ENCODE results near the gene YPEL5.

Gene YPEL5

GRCh38 chr2:30148850-30149249 is 2.0 kb downstream of the YPEL5 start:
- H3K9ac ChIP-seq = no peak overlapping the region
- peak overlapping the region; percentile 99; the same call in 1 of the 2 replicates for H3K27ac ChIP-seq
- peak overlapping the region; percentile 97 for H3K4me2 ChIP-seq
- peaks cover 42% of the 10 kb centered on the region for H3K4me1 ChIP-seq
- no peaks in the 10 kb centered on the region for H3K27me3 ChIP-seq
- H3K36me3 ChIP-seq = peaks cover 9% of the 10 kb centered on the region; the same call in 1 of the 2 replicates
- peaks cover 60% of the 10 kb centered on the region for H4K20me1 ChIP-seq
- H3K4me3 ChIP-seq = peak overlapping the region; percentile 99; the same call in 1 of the 2 replicates
- no peak for TF ChIP-seq Cebpa-rat (IDR thresholded peaks at IDR 0.05)
- no peaks in the 10 kb centered on the region for H3K9me3 ChIP-seq

- H3K9ac ChIP-seq = no peak overlapping the region
- H3K9me3 ChIP-seq = no peaks in the 10 kb centered on the region
- TF ChIP-seq Cebpa-rat (IDR thresholded peaks at IDR 0.05) = peak; percentile 83
- peak overlapping the region; percentile 2; the same call in 1 of the 2 replicates for H3K4me3 ChIP-seq
- peaks cover 42% of the 10 kb centered on the region for H3K4me1 ChIP-seq
- H3K27ac ChIP-seq = no peak overlapping the region
- H3K36me3 ChIP-seq = peaks cover 16% of the 10 kb centered on the region; the same call in 1 of the 2 replicates
- peaks cover 66% of the 10 kb centered on the region for H4K20me1 ChIP-seq
- no peaks in the 10 kb centered on the region for H3K27me3 ChIP-seq
- H3K4me2 ChIP-seq = peak overlapping the region; percentile 97
Observed at GRCh38 chr2:30149513-30149912, 2.7 kb downstream of the YPEL5 start.

- H3K4me1 ChIP-seq = peaks cover 42% of the 10 kb centered on the region
- no peak for TF ChIP-seq Cebpa-rat (IDR thresholded peaks at IDR 0.05)
- H3K4me2 ChIP-seq = peak overlapping the region; percentile 97
- H3K9ac ChIP-seq = no peak overlapping the region
- peaks cover 20% of the 10 kb centered on the region; the same call in 1 of the 2 replicates for H3K36me3 ChIP-seq
- peak overlapping the region; percentile 2; the same call in 1 of the 2 replicates for H3K4me3 ChIP-seq
- no peak overlapping the region for H3K27ac ChIP-seq
- H4K20me1 ChIP-seq = peaks cover 71% of the 10 kb centered on the region
- no peaks in the 10 kb centered on the region for H3K27me3 ChIP-seq
- H3K9me3 ChIP-seq = no peaks in the 10 kb centered on the region
Observed at GRCh38 chr2:30149976-30150375, 3.2 kb downstream of the YPEL5 start.

- Histone ChIP-seq H3K4me3 (no peak overlapping the region), H4K20me1 (peaks cover 79% of the 10 kb centered on the region), H3K9ac (no peak overlapping the region), H3K27ac (no peak overlapping the region), H3K9me3 (no peaks in the 10 kb centered on the region), H3K4me1 (peaks cover 38% of the 10 kb centered on the region), H3K27me3 (no peaks in the 10 kb centered on the region), H3K36me3 (peaks cover 21% of the 10 kb centered on the region; the same call in 1 of the 2 replicates), H3K4me2 (peak overlapping the region; percentile 97; the same call in 1 of the 2 replicates)
- TF ChIP-seq Cebpa-rat (IDR thresholded peaks at IDR 0.05) = no peak
Observed at GRCh38 chr2:30150786-30151185, 4.0 kb downstream of the YPEL5 start.

GRCh38 chr2:30152385-30152784 is 5.6 kb downstream of the YPEL5 start:
- Histone ChIP-seq H3K36me3 (peaks cover 37% of the 10 kb centered on the region), H3K27me3 (no peaks in the 10 kb centered on the region), H3K4me2 (no peak overlapping the region), H3K4me1 (peaks cover 35% of the 10 kb centered on the region), H4K20me1 (peaks cover 83% of the 10 kb centered on the region), H3K9ac (no peak overlapping the region), H3K27ac (no peak overlapping the region), H3K4me3 (no peak overlapping the region), H3K9me3 (no peaks in the 10 kb centered on the region)
- TF ChIP-seq Cebpa-rat (IDR thresholded peaks at IDR 0.05) = no peak

GRCh38 chr2:30155202-30155601 is 8.4 kb downstream of the YPEL5 start:
- no peak overlapping the region for H3K4me2 ChIP-seq
- H3K4me3 ChIP-seq = no peak overlapping the region
- H4K20me1 ChIP-seq = peaks cover 58% of the 10 kb centered on the region
- H3K27ac ChIP-seq = no peak overlapping the region
- H3K9ac ChIP-seq = no peak overlapping the region
- no peak for TF ChIP-seq Cebpa-rat (IDR thresholded peaks at IDR 0.05)
- H3K36me3 ChIP-seq = peaks cover 56% of the 10 kb centered on the region
- no peaks in the 10 kb centered on the region for H3K9me3 ChIP-seq
- no peaks in the 10 kb centered on the region for H3K27me3 ChIP-seq
- H3K4me1 ChIP-seq = peaks cover 38% of the 10 kb centered on the region

GRCh38 chr2:30155889-30156658 is 9.3 kb downstream of the YPEL5 start:
- H3K4me1 ChIP-seq = peaks cover 38% of the 10 kb centered on the region
- H3K4me2 ChIP-seq = no peak overlapping the region
- no peaks in the 10 kb centered on the region for H3K27me3 ChIP-seq
- H3K9ac ChIP-seq = no peak overlapping the region
- no peak overlapping the region for H3K4me3 ChIP-seq
- peaks cover 56% of the 10 kb centered on the region for H3K36me3 ChIP-seq
- H3K27ac ChIP-seq = no peak overlapping the region
- TF ChIP-seq Cebpa-rat (IDR thresholded peaks at IDR 0.05) = no peak
- peaks cover 49% of the 10 kb centered on the region for H4K20me1 ChIP-seq
- H3K9me3 ChIP-seq = no peaks in the 10 kb centered on the region

- H3K9ac ChIP-seq = no peak overlapping the region
- peaks cover 56% of the 10 kb centered on the region for H3K36me3 ChIP-seq
- H3K9me3 ChIP-seq = no peaks in the 10 kb centered on the region
- no peak for TF ChIP-seq Cebpa-rat (IDR thresholded peaks at IDR 0.05)
- no peak overlapping the region for H3K4me2 ChIP-seq
- H4K20me1 ChIP-seq = peaks cover 34% of the 10 kb centered on the region
- H3K27ac ChIP-seq = 0 out of 2 replicates have a peak overlapping the region, but pooled peaks have one; percentile 64
- no peak overlapping the region for H3K4me3 ChIP-seq
- H3K27me3 ChIP-seq = no peaks in the 10 kb centered on the region
- H3K4me1 ChIP-seq = peaks cover 50% of the 10 kb centered on the region
Observed at GRCh38 chr2:30157616-30158015, 10.8 kb downstream of the YPEL5 start.

GRCh38 chr2:30159766-30160165 is 13.0 kb downstream of the YPEL5 start:
- 0 out of 2 replicates have a peak overlapping the region, but pooled peaks have one; percentile 33 for H3K9ac ChIP-seq
- H3K4me3 ChIP-seq = no peak overlapping the region
- H3K4me2 ChIP-seq = peak overlapping the region; percentile 70
- no peaks in the 10 kb centered on the region for H3K9me3 ChIP-seq
- H3K36me3 ChIP-seq = peaks cover 38% of the 10 kb centered on the region
- H4K20me1 ChIP-seq = peaks cover 14% of the 10 kb centered on the region; the same call in 1 of the 2 replicates
- H3K27ac ChIP-seq = peak overlapping the region; percentile 64
- H3K4me1 ChIP-seq = peaks cover 53% of the 10 kb centered on the region
- no peaks in the 10 kb centered on the region for H3K27me3 ChIP-seq
- peak; percentile 35; the same call in 1 of the 2 replicates for TF ChIP-seq Cebpa-rat (IDR thresholded peaks at IDR 0.05)
